GM19023 (cell line): Measurements from ENCODE around the gene KRT8.

ENCODE experiments used
- ATAC-seq: cut with Tn5 transposase; IDR thresholded peaks from one replicate; pipeline ENCODE4 v1.9.1; 2021; ENCODE audit warnings: mild to moderate bottlenecking, moderate library complexity; ENCODE audit not compliant: unreplicated experiment

Gene KRT8

GRCh38 chr12:52848661-52849255, 56.1 kb downstream of the KRT8 start, which contains the start of gene KRT78:
Gene KRT78, minus strand, starts transcription at chr12:52848994. Its CDS starts 64 bp downstream, at chr12:52848930.
- ATAC-seq: no peak

GRCh38 chr12:52847335-52848102, 57.4 kb downstream of the KRT8 start:
- ATAC-seq: no peak
